Endodermal cell (in vitro differentiated cells): ENCODE results near the gene STUM. TPM values are rescaled to one million over a fixed set of nuclear protein-coding genes. Genes with fewer than 3 reads are reported as not detected.
A peak's percentile ranks its signal among the peaks of the same experiment; 100 is the strongest.

Experiments
- DNase-seq: peaks from one replicate; pipeline ENCODE4 v3.0.0-alpha.2; 2017
- H3K27ac ChIP-seq: 2 replicates; pipeline ENCODE4 v1.5.1; 2013; ENCODE audit warnings: mild to moderate bottlenecking, low read depth, low read length, moderate library complexity
- H3K27me3 ChIP-seq: 2 replicates; pipeline ENCODE4 v1.6.1; 2013; ENCODE audit warnings: mild to moderate bottlenecking, low read length, moderate library complexity; ENCODE audit not compliant: insufficient read depth, control insufficient read depth, poor library complexity, severe bottlenecking
- H3K36me3 ChIP-seq: 2 replicates; pipeline ENCODE4 v1.7.0; 2013; ENCODE audit warnings: mild to moderate bottlenecking, low read length, moderate library complexity; ENCODE audit not compliant: control insufficient read depth, insufficient read depth
- H3K4me1 ChIP-seq: one replicate; pipeline ENCODE4 v1.7.0; 2013; ENCODE audit warnings: low read length; ENCODE audit not compliant: control insufficient read depth, insufficient read depth
- H3K4me3 ChIP-seq: 2 replicates; pipeline ENCODE4 v1.5.1; 2013; ENCODE audit warnings: mild to moderate bottlenecking, low read length, moderate library complexity
- H3K9ac ChIP-seq: 2 replicates; pipeline ENCODE4 v1.6.1; 2013; ENCODE audit warnings: mild to moderate bottlenecking, low read length, moderate library complexity; ENCODE audit not compliant: poor library complexity, severe bottlenecking; ENCODE audit errors: extremely low read depth
- H3K9me3 ChIP-seq: 2 replicates; pipeline ENCODE4 v1.6.1; 2013; ENCODE audit warnings: mild to moderate bottlenecking, low read length, moderate library complexity; ENCODE audit not compliant: control insufficient read depth
- H3K27ac Mint-ChIP-seq: 2 replicates; pipeline ENCODE4 v1.8.0; 2020; ENCODE audit warnings: mixed read lengths
- H3K27me3 Mint-ChIP-seq: 2 replicates; pipeline ENCODE4 v1.8.0; 2021; ENCODE audit warnings: mild to moderate bottlenecking, mixed read lengths; ENCODE audit not compliant: insufficient read depth
- H3K36me3 Mint-ChIP-seq: 2 replicates; pipeline ENCODE4 v1.8.0; 2020; ENCODE audit warnings: low read depth, mixed read lengths
- H3K4me1 Mint-ChIP-seq: 2 replicates; pipeline ENCODE4 v1.8.0; 2020; ENCODE audit warnings: mixed read lengths
- H3K4me3 Mint-ChIP-seq: 2 replicates; pipeline ENCODE4 v1.8.0; 2020; ENCODE audit warnings: mild to moderate bottlenecking, moderate library complexity, mixed read lengths
- H3K9me3 Mint-ChIP-seq: 2 replicates; pipeline ENCODE4 v1.8.0; 2020; ENCODE audit warnings: mild to moderate bottlenecking, mixed read lengths
- WGBS, 2 experiments: methylation state at CpG; one replicate each; pipeline versions ENCODE4 v1.1.5 to v1.1.7; 2013; ENCODE audit warnings: missing lambda C conversion rate in 2 of 2, mixed read lengths in 1 of 2; ENCODE audit not compliant: insufficient coverage in 1 of 2, insufficient read length in 1 of 2; 5-methylcytosine and 5-hydroxymethylcytosine counted together
- total RNA-seq, 2 donors: library from RNA; stranded (reverse); fragmentation: NEBNext Ultra II Directional in 1 of 2; extraction: Animal tissue kit (Norgen Biotek cat#: 25700) in 1 of 2; gene quantifications; 2 replicates in 1 of 2; 3 replicates in 1 of 2; pipeline ENCODE4 v1.2.1, GENCODE V29; 2021
- TF ChIP-seq, protein P1 (sequence below): fragments of 200-600 bp; sonication (generic); conservative IDR thresholded peaks from 2 replicates; pipeline ENCODE4 v1.5.0; 2021; ENCODE audit warnings: antibody characterized with exemption, mild to moderate bottlenecking

The STUM gene
- total RNA-seq, 2 donors from 2014 or later = 0.04 to 0.20 TPM

DNA sequence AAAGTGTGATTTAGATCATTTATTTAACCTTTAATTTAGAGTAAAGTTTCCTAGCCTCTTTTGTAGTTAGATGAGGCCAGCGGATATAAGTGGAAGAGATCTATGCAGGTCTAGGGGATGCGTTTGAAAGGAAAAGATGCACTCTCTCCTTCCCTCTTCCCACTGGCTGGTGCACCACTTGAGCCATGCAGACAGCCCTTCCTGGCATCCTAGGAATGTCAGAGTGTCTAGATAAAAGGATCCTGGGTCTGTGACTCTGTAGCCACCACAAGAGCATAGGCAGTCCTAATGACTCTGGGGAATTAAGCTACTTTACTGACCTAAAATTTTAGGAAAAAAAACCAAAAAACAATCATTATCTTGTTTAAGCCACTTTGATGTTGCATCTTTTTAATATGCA lies 16.0 kb upstream of the STUM start:
- no peak overlapping the region for H3K4me3 Mint-ChIP-seq
- Histone ChIP-seq H3K4me3 (no peak overlapping the region), H3K9ac (peak overlapping the region; percentile 30), H3K4me1 (peaks cover 13% of the 10 kb centered on the region), H3K9me3 (no peaks in the 10 kb centered on the region), H3K36me3 (no peaks in the 10 kb centered on the region), H3K27me3 (no peaks in the 10 kb centered on the region), H3K27ac (no peak overlapping the region)
- WGBS, 2 experiments = 50% methylated on average over 2 of the region's 2 CpGs; no CpG with 5 or more reads in 1 of the 2 experiments
- no peak overlapping the region for H3K27ac Mint-ChIP-seq
- H3K36me3 Mint-ChIP-seq = no peaks in the 10 kb centered on the region
- H3K9me3 Mint-ChIP-seq = no peaks in the 10 kb centered on the region
- H3K4me1 Mint-ChIP-seq = peaks cover 21% of the 10 kb centered on the region
- peak; percentile 80 for DNase-seq
- peaks cover 10% of the 10 kb centered on the region for H3K27me3 Mint-ChIP-seq
- TF ChIP-seq, protein P1, sequence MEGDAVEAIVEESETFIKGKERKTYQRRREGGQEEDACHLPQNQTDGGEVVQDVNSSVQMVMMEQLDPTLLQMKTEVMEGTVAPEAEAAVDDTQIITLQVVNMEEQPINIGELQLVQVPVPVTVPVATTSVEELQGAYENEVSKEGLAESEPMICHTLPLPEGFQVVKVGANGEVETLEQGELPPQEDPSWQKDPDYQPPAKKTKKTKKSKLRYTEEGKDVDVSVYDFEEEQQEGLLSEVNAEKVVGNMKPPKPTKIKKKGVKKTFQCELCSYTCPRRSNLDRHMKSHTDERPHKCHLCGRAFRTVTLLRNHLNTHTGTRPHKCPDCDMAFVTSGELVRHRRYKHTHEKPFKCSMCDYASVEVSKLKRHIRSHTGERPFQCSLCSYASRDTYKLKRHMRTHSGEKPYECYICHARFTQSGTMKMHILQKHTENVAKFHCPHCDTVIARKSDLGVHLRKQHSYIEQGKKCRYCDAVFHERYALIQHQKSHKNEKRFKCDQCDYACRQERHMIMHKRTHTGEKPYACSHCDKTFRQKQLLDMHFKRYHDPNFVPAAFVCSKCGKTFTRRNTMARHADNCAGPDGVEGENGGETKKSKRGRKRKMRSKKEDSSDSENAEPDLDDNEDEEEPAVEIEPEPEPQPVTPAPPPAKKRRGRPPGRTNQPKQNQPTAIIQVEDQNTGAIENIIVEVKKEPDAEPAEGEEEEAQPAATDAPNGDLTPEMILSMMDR = no peak

DNA sequence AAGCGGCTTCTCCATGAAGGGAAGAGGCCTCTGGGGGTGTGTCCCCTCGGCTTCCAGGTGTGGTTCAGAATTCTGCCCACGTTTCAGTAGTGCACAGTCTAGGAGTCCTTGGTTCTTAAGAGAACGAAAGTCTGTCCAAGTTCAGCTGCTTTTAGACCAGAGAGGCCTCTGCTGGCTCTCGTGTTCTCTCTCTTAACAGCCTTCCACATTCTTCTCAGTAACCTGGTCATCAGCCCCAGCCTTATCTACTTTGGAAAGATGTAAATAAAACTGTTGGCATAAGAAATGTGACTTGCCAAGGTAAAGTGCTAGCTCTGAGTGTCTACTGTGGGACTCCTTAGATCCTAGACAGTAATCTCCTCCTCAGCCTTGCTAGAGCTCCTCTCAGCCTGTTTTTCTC lies 15.3 kb upstream of the STUM start:
- H3K36me3 ChIP-seq = no peaks in the 10 kb centered on the region
- H3K4me3 ChIP-seq = no peak overlapping the region
- Mint-ChIP-seq H3K4me3 (no peak overlapping the region), H3K9me3 (no peaks in the 10 kb centered on the region), H3K4me1 (peaks cover 21% of the 10 kb centered on the region), H3K27ac (peak overlapping the region; percentile 67), H3K36me3 (no peaks in the 10 kb centered on the region), H3K27me3 (peaks cover 10% of the 10 kb centered on the region)
- 77 to 85% methylated on average over 3 to 5 of the region's 5 CpGs for WGBS, 2 experiments
- TF ChIP-seq, protein P1 = no peak
- H3K9me3 ChIP-seq = no peaks in the 10 kb centered on the region
- H3K9ac ChIP-seq = peak overlapping the region; percentile 30
- DNase-seq = no peak
- peaks cover 13% of the 10 kb centered on the region for H3K4me1 ChIP-seq
- H3K27me3 ChIP-seq = no peaks in the 10 kb centered on the region
- no peak overlapping the region for H3K27ac ChIP-seq

DNA sequence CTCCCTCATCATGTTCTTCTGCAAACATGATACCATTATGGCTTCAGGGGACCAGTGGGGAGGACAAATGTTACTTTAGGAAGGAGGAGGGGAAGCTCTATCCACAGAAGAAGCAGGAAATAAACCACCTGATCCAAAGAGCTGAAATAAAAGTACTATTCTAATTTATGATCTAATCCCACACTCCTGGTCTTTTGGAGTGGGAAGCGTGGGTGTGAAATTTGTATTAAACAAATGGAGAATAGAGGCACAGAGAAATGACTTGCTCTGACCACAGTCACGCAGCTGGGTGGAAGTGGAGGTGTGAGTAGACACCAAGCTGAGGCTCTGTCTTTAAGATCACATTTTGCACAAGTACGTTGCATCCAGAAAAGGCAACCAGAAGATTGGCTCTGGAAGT lies 14.5 kb upstream of the STUM start:
- H3K27me3 Mint-ChIP-seq = peaks cover 11% of the 10 kb centered on the region
- Histone ChIP-seq H3K4me3 (no peak overlapping the region), H3K4me1 (peaks cover 13% of the 10 kb centered on the region), H3K9ac (no peak overlapping the region), H3K27me3 (no peaks in the 10 kb centered on the region), H3K36me3 (no peaks in the 10 kb centered on the region), H3K27ac (no peak overlapping the region), H3K9me3 (no peaks in the 10 kb centered on the region)
- H3K27ac Mint-ChIP-seq = no peak overlapping the region
- WGBS, 2 experiments = 96 to 98% methylated on average over 3 of the region's 3 CpGs
- peaks cover 21% of the 10 kb centered on the region for H3K4me1 Mint-ChIP-seq
- H3K4me3 Mint-ChIP-seq = no peak overlapping the region
- no peaks in the 10 kb centered on the region for H3K36me3 Mint-ChIP-seq
- no peaks in the 10 kb centered on the region for H3K9me3 Mint-ChIP-seq
- TF ChIP-seq, protein P1 = no peak
- DNase-seq = no peak
